KMS-11 (cell line): ENCODE data around the gene CAMK2D.

Experiments
- H2AFZ ChIP-seq: fragments of 200-600 bp; sonication (generic); 2 replicates; pipeline ENCODE4 v1.6.1; 2016; ENCODE audit warnings: antibody characterized with exemption, mixed run types, low read depth
- H3K27ac ChIP-seq: fragments of 200-600 bp; sonication (generic); 2 replicates; pipeline ENCODE4 v1.6.1; 2016; ENCODE audit warnings: mild to moderate bottlenecking, mixed run types
- H3K27me3 ChIP-seq: fragments of 200-600 bp; sonication (generic); 2 replicates; pipeline ENCODE4 v1.6.1; 2017; ENCODE audit warnings: mild to moderate bottlenecking, low read depth, mixed run types, moderate library complexity; ENCODE audit not compliant: insufficient read depth
- H3K36me3 ChIP-seq: fragments of 200-600 bp; sonication (generic); 2 replicates; pipeline ENCODE4 v1.6.1; 2017; ENCODE audit warnings: mild to moderate bottlenecking, mixed run types; ENCODE audit not compliant: insufficient read depth
- H3K4me1 ChIP-seq: fragments of 200-600 bp; sonication (generic); 2 replicates; pipeline ENCODE4 v1.6.1; 2016; ENCODE audit warnings: mild to moderate bottlenecking, low read depth, mixed run types; ENCODE audit not compliant: poor library complexity, severe bottlenecking
- H3K4me2 ChIP-seq: fragments of 200-600 bp; sonication (generic); 2 replicates; pipeline ENCODE4 v1.7.0; 2016; ENCODE audit warnings: mild to moderate bottlenecking, mixed run types
- H3K4me3 ChIP-seq: fragments of 200-600 bp; sonication (generic); IDR thresholded peaks from 2 replicates; pipeline ENCODE4 v1.6.1; 2017; ENCODE audit warnings: low read depth, low read length, mixed read lengths; ENCODE audit not compliant: insufficient read depth
- H3K79me2 ChIP-seq: fragments of 200-600 bp; sonication (generic); 2 replicates; pipeline ENCODE4 v1.6.1; 2016; ENCODE audit warnings: low read depth, mixed run types; ENCODE audit not compliant: insufficient read depth
- H3K9ac ChIP-seq: fragments of 200-600 bp; sonication (generic); 2 replicates; pipeline ENCODE4 v1.6.1; 2016; ENCODE audit warnings: mild to moderate bottlenecking, mixed run types
- H4K20me1 ChIP-seq: fragments of 200-600 bp; sonication (generic); 2 replicates; pipeline ENCODE4 v1.6.1; 2016; ENCODE audit warnings: mild to moderate bottlenecking, mixed run types; ENCODE audit not compliant: insufficient read depth
- CTCF ChIP-seq: fragments of 200-600 bp; sonication (generic); conservative IDR thresholded peaks from 2 replicates; pipeline ENCODE4 v1.6.1; 2017; ENCODE audit warnings: low read depth, mild to moderate bottlenecking, antibody characterized with exemption, low read length, moderate library complexity, mixed read lengths

The CAMK2D gene

GRCh38 chr4:113474017-113474416 lies 287.5 kb downstream of the CAMK2D start:
- no peak for TF ChIP-seq CTCF
- no peak overlapping the region for H3K27ac ChIP-seq
- H3K9ac ChIP-seq, result no peak overlapping the region
- H2AFZ ChIP-seq, result no peak overlapping the region
- no peaks in the 10 kb centered on the region for H4K20me1 ChIP-seq
- H3K36me3 ChIP-seq, result no peaks in the 10 kb centered on the region
- H3K4me2 ChIP-seq, result no peak overlapping the region
- no peaks in the 10 kb centered on the region for H3K79me2 ChIP-seq
- no peak overlapping the region for H3K4me3 ChIP-seq
- no peaks in the 10 kb centered on the region for H3K4me1 ChIP-seq
- H3K27me3 ChIP-seq, result no peaks in the 10 kb centered on the region

GRCh38 chr4:113472864-113473263 lies 288.7 kb downstream of the CAMK2D start:
- Histone ChIP-seq H3K27me3 (no peaks in the 10 kb centered on the region), H3K36me3 (no peaks in the 10 kb centered on the region), H4K20me1 (no peaks in the 10 kb centered on the region), H3K9ac (no peak overlapping the region), H3K4me2 (no peak overlapping the region), H3K79me2 (no peaks in the 10 kb centered on the region), H3K4me3 (no peak overlapping the region), H3K4me1 (no peaks in the 10 kb centered on the region), H2AFZ (no peak overlapping the region), H3K27ac (no peak overlapping the region)
- no peak for TF ChIP-seq CTCF

- Histone ChIP-seq H3K27ac (no peak overlapping the region), H3K4me1 (no peaks in the 10 kb centered on the region), H3K79me2 (no peaks in the 10 kb centered on the region), H3K27me3 (no peaks in the 10 kb centered on the region), H3K4me2 (no peak overlapping the region), H4K20me1 (no peaks in the 10 kb centered on the region), H3K9ac (no peak overlapping the region), H3K4me3 (no peak overlapping the region), H3K36me3 (no peaks in the 10 kb centered on the region), H2AFZ (no peak overlapping the region)
- no peak for TF ChIP-seq CTCF
Measured at GRCh38 chr4:113471146-113471860, 290.2 kb downstream of the CAMK2D start.

- TF ChIP-seq CTCF, result no peak
- no peak overlapping the region for H3K27ac ChIP-seq
- no peak overlapping the region for H3K9ac ChIP-seq
- no peaks in the 10 kb centered on the region for H4K20me1 ChIP-seq
- no peaks in the 10 kb centered on the region for H3K36me3 ChIP-seq
- H3K79me2 ChIP-seq, result no peaks in the 10 kb centered on the region
- H3K4me2 ChIP-seq, result no peak overlapping the region
- no peaks in the 10 kb centered on the region for H3K4me1 ChIP-seq
- H2AFZ ChIP-seq, result no peak overlapping the region
- H3K4me3 ChIP-seq, result no peak overlapping the region
- no peaks in the 10 kb centered on the region for H3K27me3 ChIP-seq
Measured at GRCh38 chr4:113469926-113470325, 291.6 kb downstream of the CAMK2D start.
